SU-DHL-6 (cell line): Measurements from ENCODE around the gene PLA2G4B.

Experiments used
- H2AFZ ChIP-seq: fragments of 200-600 bp; sonication (generic); 2 replicates; pipeline ENCODE4 v1.6.1; 2014; ENCODE audit warnings: low read depth, mild to moderate bottlenecking, moderate library complexity, mixed read lengths, antibody characterized with exemption, low read length; ENCODE audit not compliant: severe bottlenecking
- H3F3A ChIP-seq: fragments of 200-600 bp; shearing (Covaris generic); 2 replicates; pipeline ENCODE4 v1.6.0; 2016; ENCODE audit warnings: antibody characterized with exemption, mild to moderate bottlenecking; ENCODE audit not compliant: insufficient read depth
- H3K27ac ChIP-seq: fragments of 200-600 bp; sonication (generic); 2 replicates; pipeline ENCODE4 v1.5.1; 2016; ENCODE audit warnings: low read depth, mild to moderate bottlenecking, low read length, moderate library complexity, mixed read lengths
- H3K27me3 ChIP-seq: fragments of 200-600 bp; sonication (generic), shearing (Covaris generic); 2 replicates; pipeline ENCODE4 v1.6.0; 2014; ENCODE audit warnings: mild to moderate bottlenecking, low read length
- H3K36me3 ChIP-seq: fragments of 200-600 bp; sonication (generic); 2 replicates; pipeline ENCODE4 v1.6.1; 2014; ENCODE audit warnings: mild to moderate bottlenecking, low read length, mixed read lengths
- H3K4me2 ChIP-seq: fragments of 300-600, 200-600 bp; shearing (Covaris generic), sonication (generic); 2 replicates; pipeline ENCODE4 v1.6.0; 2014; ENCODE audit warnings: low read length, low read depth, mild to moderate bottlenecking; ENCODE audit not compliant: poor library complexity, severe bottlenecking
- H3K4me3 ChIP-seq: fragments of 200-600 bp; sonication (generic); 2 replicates; pipeline ENCODE4 v1.5.1; 2014; ENCODE audit warnings: antibody characterized with exemption, low read length, mild to moderate bottlenecking, mixed read lengths; ENCODE audit not compliant: insufficient read depth, poor library complexity, severe bottlenecking
- H3K79me2 ChIP-seq: fragments of 200-600 bp; sonication (generic); 2 replicates; pipeline ENCODE4 v1.6.1; 2014; ENCODE audit warnings: mild to moderate bottlenecking, low read length, moderate library complexity; ENCODE audit not compliant: insufficient read depth
- H3K9ac ChIP-seq: fragments of 200-600 bp; sonication (generic); 2 replicates; pipeline ENCODE4 v1.7.0; 2014; ENCODE audit warnings: mild to moderate bottlenecking, low read length
- H3K9me2 ChIP-seq: fragments of 200-600 bp; sonication (generic); replicated peaks from 2 replicates; pipeline ENCODE4 v1.6.1; 2014; ENCODE audit warnings: low read length; ENCODE audit not compliant: insufficient read depth
- H3K9me3 ChIP-seq: fragments of 200-600 bp; sonication (generic); 2 replicates; pipeline ENCODE4 v1.6.1; 2014; ENCODE audit warnings: low read length, mixed read lengths; ENCODE audit not compliant: insufficient read depth
- H4K20me1 ChIP-seq: fragments of 200-600 bp; sonication (generic); 2 replicates; pipeline ENCODE4 v1.6.1; 2014; ENCODE audit warnings: low read depth, mild to moderate bottlenecking, antibody characterized with exemption, low read length, moderate library complexity, mixed read lengths
- EZH2phosphoT487 ChIP-seq: fragments of 200-600 bp; sonication (generic), shearing (Covaris generic); conservative IDR thresholded peaks from 2 replicates; pipeline ENCODE4 v1.6.1; 2018; ENCODE audit warnings: mild to moderate bottlenecking, antibody characterized with exemption, low read length, moderate library complexity, mixed read lengths
- TF ChIP-seq, protein P1 (sequence below): fragments of 200-600 bp; sonication (generic); IDR thresholded peaks from one replicate; pipeline ENCODE4 v1.5.1; 2017; ENCODE audit warnings: antibody characterized with exemption, mild to moderate bottlenecking, low read length, moderate library complexity; ENCODE audit not compliant: insufficient read depth, poor library complexity, severe bottlenecking

PLA2G4B gene

DNA sequence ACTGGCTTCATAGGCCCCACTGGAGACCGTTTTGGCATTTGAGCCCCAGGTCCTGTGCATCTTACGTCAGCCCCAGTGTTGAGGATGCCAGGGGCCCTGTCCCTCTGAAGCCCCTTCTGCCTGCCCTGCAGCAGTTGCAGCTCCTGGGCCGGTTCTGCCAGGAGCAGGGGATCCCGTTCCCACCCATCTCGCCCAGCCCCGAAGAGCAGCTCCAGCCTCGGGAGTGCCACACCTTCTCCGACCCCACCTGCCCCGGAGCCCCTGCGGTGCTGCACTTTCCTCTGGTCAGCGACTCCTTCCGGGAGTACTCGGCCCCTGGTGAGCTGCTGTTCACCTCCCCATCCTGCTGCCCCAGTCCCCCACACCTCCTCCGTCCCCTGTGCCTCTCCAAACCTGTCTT is 8.6 kb downstream of the PLA2G4B start:
- Histone ChIP-seq H3K27me3 (no peaks in the 10 kb centered on the region), H3K79me2 (no peaks in the 10 kb centered on the region), H2AFZ (no peak overlapping the region), H3F3A (no peaks in the 10 kb centered on the region), H3K27ac (no peak overlapping the region), H3K9ac (no peak overlapping the region), H3K9me2 (no peaks in the 10 kb centered on the region), H3K9me3 (no peaks in the 10 kb centered on the region), H3K36me3 (no peaks in the 10 kb centered on the region), H4K20me1 (no peaks in the 10 kb centered on the region), H3K4me3 (no peak overlapping the region), H3K4me2 (no peak overlapping the region)
- TF ChIP-seq, protein P1, sequence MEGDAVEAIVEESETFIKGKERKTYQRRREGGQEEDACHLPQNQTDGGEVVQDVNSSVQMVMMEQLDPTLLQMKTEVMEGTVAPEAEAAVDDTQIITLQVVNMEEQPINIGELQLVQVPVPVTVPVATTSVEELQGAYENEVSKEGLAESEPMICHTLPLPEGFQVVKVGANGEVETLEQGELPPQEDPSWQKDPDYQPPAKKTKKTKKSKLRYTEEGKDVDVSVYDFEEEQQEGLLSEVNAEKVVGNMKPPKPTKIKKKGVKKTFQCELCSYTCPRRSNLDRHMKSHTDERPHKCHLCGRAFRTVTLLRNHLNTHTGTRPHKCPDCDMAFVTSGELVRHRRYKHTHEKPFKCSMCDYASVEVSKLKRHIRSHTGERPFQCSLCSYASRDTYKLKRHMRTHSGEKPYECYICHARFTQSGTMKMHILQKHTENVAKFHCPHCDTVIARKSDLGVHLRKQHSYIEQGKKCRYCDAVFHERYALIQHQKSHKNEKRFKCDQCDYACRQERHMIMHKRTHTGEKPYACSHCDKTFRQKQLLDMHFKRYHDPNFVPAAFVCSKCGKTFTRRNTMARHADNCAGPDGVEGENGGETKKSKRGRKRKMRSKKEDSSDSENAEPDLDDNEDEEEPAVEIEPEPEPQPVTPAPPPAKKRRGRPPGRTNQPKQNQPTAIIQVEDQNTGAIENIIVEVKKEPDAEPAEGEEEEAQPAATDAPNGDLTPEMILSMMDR = no peak
- no peak for TF ChIP-seq EZH2phosphoT487

DNA sequence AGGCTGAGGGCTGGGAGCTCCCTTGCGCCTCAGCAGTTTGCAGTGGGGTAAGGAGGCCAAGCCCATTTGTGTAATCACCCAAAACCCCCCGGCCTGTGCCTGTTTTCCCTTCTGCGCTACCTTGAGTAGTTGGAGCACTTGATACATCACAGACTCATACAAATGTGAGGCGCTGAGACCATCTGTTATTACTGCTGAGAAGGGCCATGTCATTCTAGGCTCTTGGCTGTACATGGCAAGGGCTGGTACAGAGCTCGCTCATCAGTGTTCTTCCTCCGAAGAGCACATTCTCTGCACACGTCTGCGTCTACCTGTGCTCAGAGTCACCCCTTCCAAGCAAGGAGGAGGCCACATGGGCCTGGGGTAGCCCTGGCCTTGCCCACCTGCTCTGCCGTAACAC is 9.3 kb downstream of the PLA2G4B start:
- no peaks in the 10 kb centered on the region for H3K36me3 ChIP-seq
- no peak overlapping the region for H3K27ac ChIP-seq
- no peaks in the 10 kb centered on the region for H3K9me2 ChIP-seq
- H4K20me1 ChIP-seq = no peaks in the 10 kb centered on the region
- TF ChIP-seq EZH2phosphoT487 = no peak
- TF ChIP-seq, protein P1 = no peak
- no peak overlapping the region for H2AFZ ChIP-seq
- H3K4me3 ChIP-seq = no peak overlapping the region
- H3F3A ChIP-seq = no peaks in the 10 kb centered on the region
- H3K27me3 ChIP-seq = no peaks in the 10 kb centered on the region
- H3K4me2 ChIP-seq = no peak overlapping the region
- H3K9me3 ChIP-seq = no peaks in the 10 kb centered on the region
- no peak overlapping the region for H3K9ac ChIP-seq
- H3K79me2 ChIP-seq = no peaks in the 10 kb centered on the region

DNA sequence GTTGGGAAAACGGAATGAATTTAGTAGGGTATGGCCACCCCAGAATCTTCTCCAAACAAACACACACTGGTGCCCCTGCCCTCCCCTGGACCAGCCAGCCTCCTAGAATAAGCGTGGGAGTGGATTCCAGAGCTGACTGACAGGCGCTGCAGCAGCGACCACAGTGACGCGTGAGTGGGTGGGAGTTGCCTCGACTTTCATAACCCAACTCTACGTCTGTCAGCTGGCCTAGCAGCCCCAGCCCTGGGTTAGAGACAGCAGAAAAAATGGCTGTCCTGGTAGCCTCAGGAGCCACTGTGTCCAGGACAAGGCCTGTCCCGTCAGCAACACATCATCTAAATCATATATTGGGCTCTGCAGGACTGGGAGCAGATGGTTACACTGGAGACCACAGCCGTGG is 10.0 kb downstream of the PLA2G4B start:
- Histone ChIP-seq H3K27ac (no peak overlapping the region), H3K79me2 (no peaks in the 10 kb centered on the region), H3K9me2 (no peaks in the 10 kb centered on the region), H2AFZ (no peak overlapping the region), H3K27me3 (no peaks in the 10 kb centered on the region), H4K20me1 (no peaks in the 10 kb centered on the region), H3K4me3 (no peak overlapping the region), H3K9ac (no peak overlapping the region), H3K4me2 (no peak overlapping the region), H3F3A (no peaks in the 10 kb centered on the region), H3K9me3 (no peaks in the 10 kb centered on the region), H3K36me3 (no peaks in the 10 kb centered on the region)
- TF ChIP-seq, protein P1 = no peak
- TF ChIP-seq EZH2phosphoT487 = no peak
